GM13976 (cell line): ENCODE measurements around the gene FBLN5.

Experiments used
- DNase-seq: peaks from one replicate; pipeline ENCODE4 v3.0.0; 2012; ENCODE audit warnings: low spot score
- in situ Hi-C: fragments of 300-500 bp; cut with MboI; formaldehyde crosslinking; loops from one replicate; pipeline ENCODE4 v1.12.0; 2022; ENCODE audit warnings: low sequenced_read_pairs, mixed read lengths, inconsistent platforms; ENCODE audit not compliant: unreplicated experiment
- TF ChIP-seq, protein P1 (sequence below): IDR thresholded peaks from 2 replicates; pipeline ENCODE4 v1.5.1; 2012; ENCODE audit warnings: borderline replicate concordance, mild to moderate bottlenecking; ENCODE audit not compliant: insufficient read depth; ENCODE audit errors: extremely low read depth, missing control alignments, control extremely low read depth

FBLN5 gene

GRCh38 chr14:91912035-91912434 lies 35.5 kb downstream of the FBLN5 start:
- DNase-seq = no peak
- in situ Hi-C loops = no loop called here
- TF ChIP-seq, protein P1, sequence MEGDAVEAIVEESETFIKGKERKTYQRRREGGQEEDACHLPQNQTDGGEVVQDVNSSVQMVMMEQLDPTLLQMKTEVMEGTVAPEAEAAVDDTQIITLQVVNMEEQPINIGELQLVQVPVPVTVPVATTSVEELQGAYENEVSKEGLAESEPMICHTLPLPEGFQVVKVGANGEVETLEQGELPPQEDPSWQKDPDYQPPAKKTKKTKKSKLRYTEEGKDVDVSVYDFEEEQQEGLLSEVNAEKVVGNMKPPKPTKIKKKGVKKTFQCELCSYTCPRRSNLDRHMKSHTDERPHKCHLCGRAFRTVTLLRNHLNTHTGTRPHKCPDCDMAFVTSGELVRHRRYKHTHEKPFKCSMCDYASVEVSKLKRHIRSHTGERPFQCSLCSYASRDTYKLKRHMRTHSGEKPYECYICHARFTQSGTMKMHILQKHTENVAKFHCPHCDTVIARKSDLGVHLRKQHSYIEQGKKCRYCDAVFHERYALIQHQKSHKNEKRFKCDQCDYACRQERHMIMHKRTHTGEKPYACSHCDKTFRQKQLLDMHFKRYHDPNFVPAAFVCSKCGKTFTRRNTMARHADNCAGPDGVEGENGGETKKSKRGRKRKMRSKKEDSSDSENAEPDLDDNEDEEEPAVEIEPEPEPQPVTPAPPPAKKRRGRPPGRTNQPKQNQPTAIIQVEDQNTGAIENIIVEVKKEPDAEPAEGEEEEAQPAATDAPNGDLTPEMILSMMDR = no peak

DNA sequence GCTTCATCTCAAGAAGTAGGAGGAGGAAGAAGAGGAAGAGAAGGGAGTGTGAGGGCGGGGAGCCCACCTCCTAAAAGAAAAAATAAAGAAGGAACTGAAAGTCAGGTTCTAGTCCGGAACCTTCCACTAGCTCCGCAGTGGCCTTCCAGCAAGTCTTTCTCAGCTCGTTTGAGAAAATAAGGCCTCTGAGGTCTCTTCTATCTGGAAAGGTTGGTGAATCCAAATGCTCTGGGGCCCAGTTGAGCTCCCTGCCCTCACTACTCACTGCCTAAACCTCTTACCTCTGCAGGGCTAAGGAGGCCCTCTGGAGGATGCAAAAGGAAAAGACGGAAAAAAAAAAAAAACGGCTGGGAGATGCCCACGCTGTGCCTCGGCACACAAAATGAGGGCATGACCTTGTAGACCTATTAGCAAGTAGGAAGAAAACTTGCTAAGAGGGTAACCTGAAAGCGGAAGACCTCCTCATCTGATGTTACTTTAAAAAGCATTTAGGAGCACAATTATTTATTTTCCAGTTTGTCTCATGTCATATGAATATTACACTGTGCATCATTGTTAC lies 35.9 kb downstream of the FBLN5 start:
- in situ Hi-C loops = no loop called here
- TF ChIP-seq, protein P1 = no peak
- peak; percentile 53 for DNase-seq

GRCh38 chr14:91910196-91910595 lies 37.3 kb downstream of the FBLN5 start:
- no peak for DNase-seq
- TF ChIP-seq, protein P1 = no peak
- in situ Hi-C loops = no loop called here

GRCh38 chr14:91906374-91906773 lies 41.1 kb downstream of the FBLN5 start:
- no peak for DNase-seq
- in situ Hi-C loops = no loop called here
- TF ChIP-seq, protein P1 = no peak

DNA sequence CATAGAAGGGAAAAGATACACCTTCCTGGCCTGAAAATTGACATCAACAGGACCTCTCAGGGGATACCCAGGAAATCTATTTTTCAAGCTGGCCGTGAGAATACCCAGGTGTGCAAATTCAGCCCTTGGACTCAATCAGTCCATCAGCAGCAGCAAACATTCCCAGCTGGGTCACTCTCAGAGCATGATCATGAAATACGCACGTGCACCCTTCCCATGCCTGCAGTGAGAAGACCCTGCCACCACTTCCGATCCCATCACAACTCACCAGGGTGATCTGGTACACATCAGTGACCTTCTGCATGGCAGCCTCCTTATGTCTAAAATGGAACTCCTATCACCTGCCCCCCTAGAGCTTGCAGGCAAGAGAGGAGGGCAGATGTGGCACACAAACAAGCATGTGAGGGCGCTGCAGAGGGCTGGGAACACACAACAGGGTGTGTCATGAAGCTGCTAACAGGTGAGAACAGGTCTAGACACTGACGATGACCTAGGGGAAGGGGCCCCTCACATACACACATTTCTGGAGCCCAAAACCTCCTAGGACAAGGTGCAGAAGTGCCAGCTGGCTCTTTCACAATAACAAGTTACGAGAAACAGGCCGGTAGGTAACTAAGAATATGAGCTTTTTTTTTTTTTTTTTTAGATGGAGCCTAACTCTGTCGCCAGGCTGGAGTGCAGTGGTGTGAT lies 42.4 kb downstream of the FBLN5 start:
- TF ChIP-seq, protein P1 = no peak
- in situ Hi-C loops = no loop called here
- DNase-seq = no peak

GRCh38 chr14:91904483-91904882 lies 43.0 kb downstream of the FBLN5 start:
- TF ChIP-seq, protein P1 = no peak
- DNase-seq = no peak
- in situ Hi-C loops = no loop called here

DNA sequence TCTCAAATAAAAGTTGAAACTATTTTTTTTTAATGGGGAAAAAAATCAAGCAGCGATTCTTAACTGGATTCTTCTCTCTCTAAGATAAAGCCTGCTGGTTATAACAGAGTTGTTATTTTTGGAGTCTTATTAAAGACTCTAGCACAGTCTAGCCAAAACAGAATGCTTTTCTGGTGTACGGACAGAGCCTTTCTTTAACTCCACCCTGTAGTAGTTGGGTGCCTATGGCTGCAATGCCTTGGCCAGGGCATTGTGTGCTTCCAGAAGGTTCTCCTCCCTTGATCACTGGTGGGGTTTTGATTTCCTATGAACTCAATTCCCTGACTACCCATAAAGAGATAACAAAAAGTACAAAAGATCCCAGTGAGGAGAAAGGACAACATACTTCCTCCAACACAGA lies 44.4 kb downstream of the FBLN5 start:
- in situ Hi-C loops = no loop called here
- DNase-seq = no peak
- TF ChIP-seq, protein P1 = no peak
